ENCODE data around the gene ACVR1. TPM values are rescaled to one million over a fixed set of nuclear protein-coding genes. Genes with fewer than 3 reads are reported as not detected.

Gene ACVR1
- total and polyA plus RNA-seq, 3 experiments from 2014 or later: 9.5 to 18.3 (median 14.8) TPM

GRCh38 chr2:157792335-157793052 is 83.6 kb downstream of the ACVR1 start:
- Mint-ChIP-seq H3K4me1 (peaks cover 6 to 15% (median 11%) of the 10 kb centered on the region in 3 donors), H3K9me3 (no peaks in the 10 kb centered on the region)
- CTCF ChIA-PET: interaction anchor here (0.9 kb wide), 1 partner anchor 84 kb away, joined by 3 read pairs; the partner anchor contains the start of gene ACVR1

GRCh38 chr2:157790780-157791179 is 85.3 kb downstream of the ACVR1 start:
- Histone ChIP-seq H3K9me3 (ENCODE audit: low read length) (no peaks in the 10 kb centered on the region), H3K4me1 (ENCODE audit: insufficient read depth, low read length) (no peaks in the 10 kb centered on the region), H3K4me3 (ENCODE audit: low read length) (no peak overlapping the region), H3K27me3 (ENCODE audit: insufficient read depth, low read length, poor library complexity, severe bottlenecking) (no peaks in the 10 kb centered on the region), H3K27ac (ENCODE audit: low read depth, low read length) (no peak overlapping the region), H3K36me3 (ENCODE audit: insufficient read depth, low read length) (no peaks in the 10 kb centered on the region)
- peaks cover 6 to 19% (median 15%) of the 10 kb centered on the region in 3 donors for H3K4me1 Mint-ChIP-seq
- H3K9me3 Mint-ChIP-seq: no peaks in the 10 kb centered on the region
- H3K27me3 Mint-ChIP-seq: no peaks in the 10 kb centered on the region
- DNase-seq: no peak
- CTCF ChIA-PET: no interaction called here
- H3K27ac Mint-ChIP-seq: no peak overlapping the region
- peaks cover 0 to 31% (median 18%) of the 10 kb centered on the region in 3 donors for H3K36me3 Mint-ChIP-seq
- no peak overlapping the region for H3K4me3 Mint-ChIP-seq
- POLR2A ChIA-PET: no interaction called here

More at GRCh38 chr2:157792335-157793052, 83.6 kb downstream of the ACVR1 start:
- no peaks in the 10 kb centered on the region for H3K36me3 ChIP-seq (ENCODE audit: insufficient read depth, low read length)
- Mint-ChIP-seq H3K27ac (no peak overlapping the region), H3K36me3 (peaks cover 2 to 35% (median 20%) of the 10 kb centered on the region in 3 donors), H3K4me3 (no peak overlapping the region), H3K27me3 (no peaks in the 10 kb centered on the region)
- H3K27ac ChIP-seq (ENCODE audit: low read depth, low read length): no peak overlapping the region
- H3K4me3 ChIP-seq (ENCODE audit: low read length): no peak overlapping the region
- H3K4me1 ChIP-seq (ENCODE audit: insufficient read depth, low read length): no peaks in the 10 kb centered on the region
- DNase-seq: no peak
- no peaks in the 10 kb centered on the region for H3K27me3 ChIP-seq (ENCODE audit: insufficient read depth, low read length, poor library complexity, severe bottlenecking)
- POLR2A ChIA-PET: no interaction called here
- H3K9me3 ChIP-seq (ENCODE audit: low read length): no peaks in the 10 kb centered on the region

GRCh38 chr2:157789933-157790511 is 86.1 kb downstream of the ACVR1 start:
- Mint-ChIP-seq H3K4me3 (peak overlapping the region in 1 of 7 donors; percentile 46), H3K36me3 (peaks cover 0 to 28% (median 18%) of the 10 kb centered on the region in 3 donors), H3K4me1 (peaks cover 8 to 22% (median 21%) of the 10 kb centered on the region in 3 donors), H3K27me3 (no peaks in the 10 kb centered on the region), H3K9me3 (no peaks in the 10 kb centered on the region), H3K27ac (peak overlapping the region in 2 of 8 donors; percentile 31 to 51)
- ChIA-PET POLR2A (no interaction called here), CTCF (interaction anchor here (1.1 to 1.9 kb wide), 2 partner anchors 9 to 161 kb away, joined by 3 to 5 read pairs; no protein-coding TSS in a partner anchor)
- Histone ChIP-seq H3K4me1 (ENCODE audit: insufficient read depth, low read length) (no peaks in the 10 kb centered on the region), H3K27me3 (ENCODE audit: insufficient read depth, low read length, poor library complexity, severe bottlenecking) (no peaks in the 10 kb centered on the region), H3K36me3 (ENCODE audit: insufficient read depth, low read length) (no peaks in the 10 kb centered on the region), H3K27ac (ENCODE audit: low read depth, low read length) (no peak overlapping the region), H3K9me3 (ENCODE audit: low read length) (no peaks in the 10 kb centered on the region), H3K4me3 (ENCODE audit: low read length) (no peak overlapping the region)
- no peak for DNase-seq

GRCh38 chr2:157789256-157789655 is 86.9 kb downstream of the ACVR1 start:
- DNase-seq: no peak
- CTCF ChIA-PET: interaction anchor here (1.1 to 1.9 kb wide), 2 partner anchors 9 to 160 kb away, joined by 3 to 5 read pairs; no protein-coding TSS in a partner anchor
- Histone ChIP-seq H3K4me1 (ENCODE audit: insufficient read depth, low read length) (peaks cover 7% of the 10 kb centered on the region), H3K27ac (ENCODE audit: low read depth, low read length) (no peak overlapping the region), H3K27me3 (ENCODE audit: insufficient read depth, low read length, poor library complexity, severe bottlenecking) (no peaks in the 10 kb centered on the region), H3K36me3 (ENCODE audit: insufficient read depth, low read length) (no peaks in the 10 kb centered on the region), H3K9me3 (ENCODE audit: low read length) (no peaks in the 10 kb centered on the region), H3K4me3 (ENCODE audit: low read length) (no peak overlapping the region)
- H3K9me3 Mint-ChIP-seq: no peaks in the 10 kb centered on the region
- H3K36me3 Mint-ChIP-seq: peaks cover 0 to 25% (median 17%) of the 10 kb centered on the region in 3 donors
- POLR2A ChIA-PET: no interaction called here
- no peaks in the 10 kb centered on the region for H3K27me3 Mint-ChIP-seq
- no peak overlapping the region for H3K27ac Mint-ChIP-seq
- peaks cover 12 to 28% (median 27%) of the 10 kb centered on the region in 3 donors for H3K4me1 Mint-ChIP-seq
- no peak overlapping the region for H3K4me3 Mint-ChIP-seq

- H3K4me1 ChIP-seq (ENCODE audit: insufficient read depth, low read length): peaks cover 13% of the 10 kb centered on the region
- H3K27ac ChIP-seq (ENCODE audit: low read depth, low read length): no peak overlapping the region
- no peak overlapping the region for H3K4me3 ChIP-seq (ENCODE audit: low read length)
- no peak overlapping the region for H3K4me3 Mint-ChIP-seq
- no peaks in the 10 kb centered on the region for H3K27me3 Mint-ChIP-seq
- H3K27ac Mint-ChIP-seq: peak overlapping the region in 3 of 8 donors; percentile 5 to 71 (median 67)
- peaks cover 19 to 37% (median 28%) of the 10 kb centered on the region in 3 donors for H3K4me1 Mint-ChIP-seq
- POLR2A ChIA-PET: no interaction called here
- no peaks in the 10 kb centered on the region for H3K27me3 ChIP-seq (ENCODE audit: insufficient read depth, low read length, poor library complexity, severe bottlenecking)
- CTCF ChIA-PET: interaction anchor here (1.6 kb wide), 1 partner anchor 219 kb away, joined by 3 read pairs; no protein-coding TSS in a partner anchor
- DNase-seq: no peak
- no peaks in the 10 kb centered on the region for H3K9me3 Mint-ChIP-seq
- no peaks in the 10 kb centered on the region for H3K36me3 ChIP-seq (ENCODE audit: insufficient read depth, low read length)
- peaks cover 0 to 16% (median 11%) of the 10 kb centered on the region in 3 donors for H3K36me3 Mint-ChIP-seq
- no peaks in the 10 kb centered on the region for H3K9me3 ChIP-seq (ENCODE audit: low read length)
Observed at GRCh38 chr2:157788201-157788600, 87.9 kb downstream of the ACVR1 start.

GRCh38 chr2:157787364-157787938 is 88.7 kb downstream of the ACVR1 start:
- H3K4me3 Mint-ChIP-seq: no peak overlapping the region
- Histone ChIP-seq H3K4me3 (ENCODE audit: low read length) (no peak overlapping the region), H3K4me1 (ENCODE audit: insufficient read depth, low read length) (peaks cover 18% of the 10 kb centered on the region), H3K27me3 (ENCODE audit: insufficient read depth, low read length, poor library complexity, severe bottlenecking) (no peaks in the 10 kb centered on the region), H3K9me3 (ENCODE audit: low read length) (no peaks in the 10 kb centered on the region), H3K27ac (ENCODE audit: low read depth, low read length) (peak overlapping the region; percentile 44), H3K36me3 (ENCODE audit: insufficient read depth, low read length) (no peaks in the 10 kb centered on the region)
- peaks cover 0 to 11% (median 6%) of the 10 kb centered on the region in 3 donors for H3K36me3 Mint-ChIP-seq
- ChIA-PET POLR2A (no interaction called here), CTCF (interaction anchor here (1.6 kb wide), 1 partner anchor 220 kb away, joined by 3 read pairs; no protein-coding TSS in a partner anchor)
- H3K27ac Mint-ChIP-seq: peak overlapping the region in 2 of 8 donors; percentile 5 to 71
- H3K27me3 Mint-ChIP-seq: no peaks in the 10 kb centered on the region
- peaks cover 20 to 41% (median 29%) of the 10 kb centered on the region in 3 donors for H3K4me1 Mint-ChIP-seq
- DNase-seq: no peak
- no peaks in the 10 kb centered on the region for H3K9me3 Mint-ChIP-seq

- Mint-ChIP-seq H3K4me3 (no peak overlapping the region), H3K4me1 (peaks cover 25 to 48% (median 35%) of the 10 kb centered on the region in 3 donors), H3K36me3 (peaks cover 0 to 11% (median 6%) of the 10 kb centered on the region in 3 donors), H3K9me3 (no peaks in the 10 kb centered on the region), H3K27ac (no peak overlapping the region), H3K27me3 (no peaks in the 10 kb centered on the region)
- Histone ChIP-seq H3K27me3 (ENCODE audit: insufficient read depth, low read length, poor library complexity, severe bottlenecking) (no peaks in the 10 kb centered on the region), H3K27ac (ENCODE audit: low read depth, low read length) (peak overlapping the region; percentile 44), H3K4me1 (ENCODE audit: insufficient read depth, low read length) (peaks cover 24% of the 10 kb centered on the region), H3K9me3 (ENCODE audit: low read length) (no peaks in the 10 kb centered on the region), H3K36me3 (ENCODE audit: insufficient read depth, low read length) (no peaks in the 10 kb centered on the region), H3K4me3 (ENCODE audit: low read length) (no peak overlapping the region)
- DNase-seq: no peak
- ChIA-PET CTCF (interaction anchor here (1.6 kb wide), 1 partner anchor 220 kb away, joined by 3 read pairs; no protein-coding TSS in a partner anchor), POLR2A (no interaction called here)
Observed at GRCh38 chr2:157786663-157787363, 89.3 kb downstream of the ACVR1 start.
